ENCODE data around the gene CSNK1G3.

GRCh38 chr5:123527190-123527589 is 15.2 kb downstream of the CSNK1G3 start:
- TF ChIP-seq CTCF (IDR thresholded peaks at IDR 0.05 in 2 of 3, conservative IDR thresholded peaks at IDR 0.05 in 1 of 3; ENCODE audit: borderline replicate concordance in 1 of 3, insufficient read depth in 1 of 3, low read depth in 2 of 3, low read length in 2 of 3) (no peak), ZNF274 (IDR thresholded peaks at IDR 0.05; ENCODE audit: low read depth, low read length) (no peak), POLR2A (IDR thresholded peaks at IDR 0.05; ENCODE audit: borderline replicate concordance, extremely low read depth, insufficient read depth, insufficient read length) (no peak), REST (IDR thresholded peaks at IDR 0.05; ENCODE audit: low read depth) (no peak), EGR1 (IDR thresholded peaks at IDR 0.05; ENCODE audit: low read depth) (no peak), RAD21 (IDR thresholded peaks at IDR 0.05; ENCODE audit: low read depth) (no peak), TCF7L2 (IDR thresholded peaks at IDR 0.05; ENCODE audit: borderline replicate concordance, extremely low read depth, insufficient read depth, insufficient read length) (no peak), ZFX (IDR thresholded peaks at IDR 0.05) (no peak), ZBTB33 (IDR thresholded peaks at IDR 0.05; ENCODE audit: extremely low read depth, insufficient replicate concordance, low read length) (no peak), EZH2phosphoT487 (IDR thresholded peaks at IDR 0.05; ENCODE audit: borderline replicate concordance) (no peak), YY1 (IDR thresholded peaks at IDR 0.05; ENCODE audit: extremely low read depth, insufficient replicate concordance, low read depth, low read length) (no peak), SP1 (IDR thresholded peaks at IDR 0.05; ENCODE audit: low read depth) (no peak), POLR2AphosphoS5 (IDR thresholded peaks at IDR 0.05; ENCODE audit: low read depth, low read length) (no peak)

All from HCT116 (cell line).